NCI-H510A (cell line): ENCODE measurements around the gene FGA.

ENCODE experiments used
- DNase-seq: peaks from one replicate; lab custom pipeline; 2025; lab: John Stamatoyannopoulos, UW

Gene FGA

GRCh38 chr4:154590329-154591006 lies at the start of gene FGA:
FGA (minus strand) TSS chr4:154590742; CDS start chr4:154590687, 55 bp downstream.
- DNase-seq = no peak

DNA sequence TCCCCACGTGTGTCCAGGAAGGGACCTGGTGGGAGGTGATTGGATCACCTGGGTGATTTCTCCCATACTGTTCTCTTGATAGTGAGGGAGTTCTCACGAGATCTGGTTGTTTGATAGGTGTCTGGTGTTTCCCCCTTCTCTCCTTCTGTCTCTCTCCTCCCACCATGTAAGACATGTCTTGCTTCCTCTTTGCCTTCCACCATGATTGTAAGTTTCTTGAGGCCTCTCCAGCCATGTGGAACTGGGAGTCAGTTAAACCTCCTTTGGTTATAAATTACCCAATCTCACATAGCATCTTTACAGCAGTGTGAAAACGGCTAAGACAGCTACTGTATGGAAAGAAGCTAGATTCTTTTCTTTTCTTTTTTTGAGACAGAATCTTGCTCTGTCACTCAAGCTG lies 43.5 kb upstream of the FGA start:
- DNase-seq = no peak

GRCh38 chr4:154631828-154632227 lies 41.3 kb upstream of the FGA start:
- DNase-seq = no peak

- DNase-seq = no peak
These were observed 39.8 kb upstream of the FGA start for GRCh38 chr4:154630324-154630723.

DNA sequence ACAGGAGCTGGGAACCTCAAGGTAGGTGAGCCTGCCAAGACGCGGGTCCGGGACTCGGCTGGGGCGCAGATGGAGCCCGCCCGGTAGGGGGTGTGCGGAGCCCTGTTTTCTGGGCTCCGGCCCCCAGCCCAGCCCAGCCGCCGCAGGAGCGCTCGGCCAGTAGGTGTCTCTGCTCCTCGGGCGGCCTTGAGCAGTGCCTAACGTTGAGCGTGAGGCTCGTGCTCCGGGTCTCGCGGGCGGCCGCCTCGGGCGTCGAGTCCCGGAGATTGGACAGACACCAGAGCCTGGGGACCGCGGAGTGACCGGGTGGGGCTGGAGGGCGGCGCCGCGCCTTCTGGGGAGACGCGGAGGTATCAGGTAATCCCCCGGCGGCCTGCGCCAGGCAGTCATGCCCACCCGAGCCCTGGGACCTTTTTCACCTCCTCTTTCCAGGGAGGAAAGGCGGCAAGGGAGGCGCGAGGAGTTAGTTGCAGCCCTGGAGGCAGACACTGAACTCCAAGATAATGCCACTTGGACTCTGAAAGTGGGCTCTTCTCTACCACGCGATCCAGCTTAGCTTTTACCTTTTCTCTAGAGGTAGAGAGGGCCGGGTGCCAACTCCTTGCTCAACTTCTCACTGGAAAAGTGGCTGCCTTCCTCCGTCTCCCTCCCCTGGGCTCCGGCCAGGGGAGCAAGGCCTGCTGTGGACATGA lies 36.4 kb upstream of the FGA start:
- DNase-seq = peak; percentile 42

DNA sequence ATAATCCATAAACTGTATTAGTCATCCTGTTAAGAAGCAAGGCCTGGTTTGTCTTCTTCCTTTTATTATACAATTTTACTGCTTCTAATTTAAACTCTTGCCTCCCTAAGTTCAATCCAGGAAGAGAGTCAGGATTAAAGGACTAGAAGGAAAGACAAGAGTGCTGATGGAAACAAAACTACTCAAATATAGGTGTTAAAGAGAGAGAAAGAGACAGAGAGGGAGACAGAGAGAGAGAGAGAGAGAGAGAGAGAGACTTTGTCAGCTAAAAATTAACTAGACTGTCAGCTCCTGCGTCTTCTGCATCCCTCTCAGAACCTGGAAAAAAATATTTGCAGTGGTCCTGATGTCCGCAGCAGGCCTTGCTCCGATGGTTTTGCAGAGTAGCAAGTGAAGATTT lies 35.4 kb upstream of the FGA start:
- DNase-seq = no peak

DNA sequence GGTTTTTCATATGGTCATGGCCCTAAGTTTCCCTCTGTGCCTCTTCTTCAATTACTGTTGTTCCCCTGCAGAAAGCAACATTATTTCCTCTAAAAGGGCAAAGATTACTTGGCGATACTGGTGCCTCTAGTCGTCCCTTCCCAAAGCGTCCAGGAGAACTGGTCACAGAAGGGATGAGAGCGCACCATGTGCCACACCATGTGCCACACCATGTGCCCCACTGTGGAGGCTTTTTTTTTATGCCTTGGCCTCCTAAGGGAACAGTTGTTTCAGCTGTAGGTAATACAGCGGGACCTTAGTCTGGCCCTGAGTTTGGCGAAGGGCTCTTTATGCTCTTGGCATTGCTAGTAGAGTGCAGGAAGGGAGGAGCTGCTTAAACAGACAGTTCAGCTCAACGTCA lies 33.5 kb upstream of the FGA start:
- DNase-seq = no peak

DNA sequence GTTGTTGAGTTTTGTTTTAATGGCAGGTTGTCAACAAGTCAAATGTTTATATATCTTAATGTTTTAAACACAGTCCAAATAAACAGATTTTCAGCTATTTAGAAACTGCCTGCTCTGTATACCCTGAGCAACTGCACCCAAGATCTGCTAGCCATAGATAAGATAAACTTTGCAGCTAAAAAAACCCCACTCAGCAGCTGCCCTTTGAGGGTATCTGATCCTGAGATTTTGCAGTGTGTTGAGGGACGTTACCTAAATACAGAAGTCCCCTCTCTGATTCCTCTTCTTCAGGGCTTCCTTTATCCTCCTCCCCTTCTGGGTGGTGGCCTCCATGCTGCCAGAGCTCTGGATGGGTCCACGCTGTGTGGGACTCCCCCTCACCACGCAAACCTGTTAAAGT lies 32.9 kb upstream of the FGA start:
- DNase-seq = no peak

GRCh38 chr4:154622598-154622997 lies 32.1 kb upstream of the FGA start:
- DNase-seq = peak; percentile 9

GRCh38 chr4:154620111-154620510 lies 29.6 kb upstream of the FGA start:
- no peak for DNase-seq

GRCh38 chr4:154618708-154619315 lies 28.3 kb upstream of the FGA start:
- no peak for DNase-seq

DNA sequence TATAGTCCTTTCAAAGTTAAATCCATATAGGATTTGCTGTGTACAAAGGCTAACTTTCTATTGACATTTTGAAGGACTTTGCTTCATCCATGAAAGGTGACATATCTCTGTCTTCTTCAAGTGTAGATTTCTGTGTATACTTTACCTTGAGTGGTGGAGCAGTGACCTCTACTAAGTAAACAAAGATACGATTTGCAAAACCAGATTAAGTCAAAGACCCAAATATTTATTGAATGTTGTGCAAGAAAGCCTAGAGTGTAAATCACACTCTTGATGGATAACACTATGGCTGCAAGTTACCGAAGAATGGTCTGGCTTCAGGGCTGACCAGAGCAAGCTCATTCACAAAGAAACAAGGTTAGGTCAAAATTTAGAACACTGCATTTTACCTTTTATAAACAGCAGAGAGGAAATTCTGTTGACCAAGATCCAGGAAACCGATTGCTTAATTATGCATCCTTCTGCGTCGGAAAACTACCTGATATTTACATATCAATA lies 27.3 kb upstream of the FGA start:
- no peak for DNase-seq

GRCh38 chr4:154616731-154617130 lies 26.2 kb upstream of the FGA start:
- DNase-seq = no peak

DNA sequence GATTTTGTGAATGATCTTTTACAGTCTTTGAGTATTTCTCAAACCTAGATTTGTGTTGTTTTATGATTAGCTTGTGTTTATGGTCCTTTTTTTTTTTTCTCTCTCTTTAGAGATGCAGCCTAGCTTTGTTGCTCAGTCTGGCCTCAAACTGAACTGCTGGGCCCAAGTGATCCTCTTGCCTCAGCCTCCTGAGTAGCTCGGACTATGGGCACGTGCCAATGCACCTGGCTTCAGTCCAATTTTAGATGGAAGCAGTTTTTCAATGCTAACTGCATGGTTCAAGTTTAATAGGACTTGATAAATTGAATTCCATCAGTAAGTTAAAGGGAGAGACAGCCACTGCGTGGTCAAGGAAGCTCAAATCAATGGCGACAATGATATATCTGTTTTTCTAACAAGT lies 25.7 kb upstream of the FGA start:
- no peak for DNase-seq

DNA sequence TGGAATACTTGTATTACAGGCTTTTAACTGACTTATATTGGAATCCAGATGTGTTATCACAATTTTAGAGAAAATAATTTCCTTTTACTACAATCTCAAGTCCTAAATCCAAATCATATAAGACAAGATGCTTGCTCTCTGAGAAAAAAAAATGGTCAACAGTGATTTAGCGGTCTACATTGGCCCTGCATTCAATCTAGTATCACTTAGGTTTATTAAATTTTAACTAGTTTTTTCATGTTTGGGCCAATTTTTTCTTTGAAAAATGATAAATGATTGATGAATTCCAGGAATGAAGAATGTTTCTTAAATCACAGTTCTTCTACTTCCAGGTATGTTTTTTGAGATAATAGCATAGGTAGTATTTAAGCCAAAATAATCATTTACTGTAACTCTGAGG lies 24.7 kb upstream of the FGA start:
- no peak for DNase-seq

DNA sequence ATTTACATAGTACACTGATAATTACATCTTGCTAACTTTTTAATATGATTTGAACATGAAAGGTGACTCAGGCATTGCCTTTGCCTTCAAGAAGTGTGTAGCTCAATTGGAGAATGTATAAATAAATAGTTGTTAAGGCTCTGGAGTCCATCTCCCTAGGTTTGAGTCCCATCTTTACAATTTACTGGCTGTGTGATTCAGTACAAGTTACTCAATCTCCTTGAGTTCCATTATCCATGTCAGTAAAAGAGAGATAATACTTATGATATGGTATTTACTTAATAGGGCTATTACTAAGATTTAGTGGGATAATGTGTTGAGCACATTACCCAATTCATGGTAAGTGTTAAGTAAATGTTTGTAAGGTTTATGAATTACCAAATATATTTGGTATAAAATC lies 23.8 kb upstream of the FGA start:
- DNase-seq = no peak

GRCh38 chr4:154612472-154613414 lies 22.2 kb upstream of the FGA start, which contains the start of gene FGG:
FGG (minus strand) TSS chr4:154612656; CDS start chr4:154612609, 47 bp downstream.
- no peak for DNase-seq

DNA sequence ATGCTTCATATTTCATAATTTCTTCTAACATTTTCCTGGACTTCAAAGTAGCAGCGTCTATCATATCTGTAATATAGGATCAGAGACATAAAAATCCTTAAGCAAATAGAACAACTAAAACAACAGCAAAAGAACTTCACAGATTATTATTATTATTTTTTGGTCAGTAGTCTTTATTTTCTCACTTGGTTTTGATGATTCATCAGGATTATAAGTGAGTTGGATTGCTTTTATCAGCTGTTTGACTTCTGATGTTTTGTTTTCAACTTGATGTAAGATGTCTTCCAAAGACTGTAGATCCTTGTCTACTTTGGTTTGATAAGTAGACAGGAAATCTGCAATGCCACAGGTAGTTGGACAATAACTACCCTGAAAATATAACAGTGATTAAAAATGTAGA lies 21.3 kb upstream of the FGA start:
- DNase-seq = no peak

- DNase-seq = no peak
These were observed 20.0 kb upstream of the FGA start for GRCh38 chr4:154610582-154610981.

- no peak for DNase-seq
These were observed 19.0 kb upstream of the FGA start for GRCh38 chr4:154609532-154609931.

DNA sequence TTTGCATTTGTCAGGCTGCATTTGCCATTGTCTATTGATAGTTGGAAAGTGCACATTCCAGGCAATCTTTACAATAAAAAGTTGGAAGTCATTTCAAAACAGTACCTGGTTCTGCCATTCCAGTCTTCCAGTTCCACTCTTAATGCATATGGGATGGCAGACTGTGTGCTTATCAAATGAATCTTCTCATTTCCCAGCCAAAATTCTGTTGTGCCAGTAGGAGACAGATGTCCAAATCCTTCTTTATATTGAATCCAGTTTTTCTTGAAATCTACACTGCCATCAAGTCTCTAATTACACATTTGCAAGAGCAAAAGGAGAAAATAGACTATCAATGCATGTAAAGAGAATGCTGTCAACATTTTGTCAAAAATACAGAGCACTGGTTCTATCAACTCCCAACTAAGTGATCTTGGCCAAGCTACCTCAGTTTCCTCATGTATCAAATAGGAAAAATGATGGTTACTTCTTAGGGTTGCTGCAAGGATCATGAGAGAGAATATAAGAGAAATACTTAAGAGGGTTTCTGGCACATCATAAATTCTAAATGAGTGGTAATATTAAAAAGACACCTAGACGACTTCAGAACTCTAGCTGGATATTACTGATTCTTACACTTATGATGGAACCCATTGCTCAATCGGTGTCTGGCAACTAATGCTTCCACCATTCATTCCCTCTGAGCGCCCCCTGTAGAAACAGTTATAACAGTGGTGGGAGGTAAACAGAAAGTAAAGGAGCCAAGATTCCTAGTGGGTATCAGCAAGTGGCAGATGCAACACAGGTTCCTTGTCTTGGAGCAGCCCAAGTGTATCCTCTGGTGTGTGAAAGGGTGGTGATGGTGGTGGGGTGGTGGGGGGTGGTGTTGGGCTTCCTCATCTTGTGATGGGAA lies 18.1 kb upstream of the FGA start:
- DNase-seq = no peak
